ENCODE measurements around the gene SMOC2.

- TF ChIP-seq, protein P1, sequence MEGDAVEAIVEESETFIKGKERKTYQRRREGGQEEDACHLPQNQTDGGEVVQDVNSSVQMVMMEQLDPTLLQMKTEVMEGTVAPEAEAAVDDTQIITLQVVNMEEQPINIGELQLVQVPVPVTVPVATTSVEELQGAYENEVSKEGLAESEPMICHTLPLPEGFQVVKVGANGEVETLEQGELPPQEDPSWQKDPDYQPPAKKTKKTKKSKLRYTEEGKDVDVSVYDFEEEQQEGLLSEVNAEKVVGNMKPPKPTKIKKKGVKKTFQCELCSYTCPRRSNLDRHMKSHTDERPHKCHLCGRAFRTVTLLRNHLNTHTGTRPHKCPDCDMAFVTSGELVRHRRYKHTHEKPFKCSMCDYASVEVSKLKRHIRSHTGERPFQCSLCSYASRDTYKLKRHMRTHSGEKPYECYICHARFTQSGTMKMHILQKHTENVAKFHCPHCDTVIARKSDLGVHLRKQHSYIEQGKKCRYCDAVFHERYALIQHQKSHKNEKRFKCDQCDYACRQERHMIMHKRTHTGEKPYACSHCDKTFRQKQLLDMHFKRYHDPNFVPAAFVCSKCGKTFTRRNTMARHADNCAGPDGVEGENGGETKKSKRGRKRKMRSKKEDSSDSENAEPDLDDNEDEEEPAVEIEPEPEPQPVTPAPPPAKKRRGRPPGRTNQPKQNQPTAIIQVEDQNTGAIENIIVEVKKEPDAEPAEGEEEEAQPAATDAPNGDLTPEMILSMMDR (tag by site-specific recombination; IDR thresholded peaks at IDR 0.05), result no peak
- TF ChIP-seq ZNF138 (tag by site-specific recombination; IDR thresholded peaks at IDR 0.05; ENCODE audit: borderline replicate concordance) (no peak), ZBTB8A (tag by site-specific recombination; IDR thresholded peaks at IDR 0.05) (no peak), ZNF747 (tag by site-specific recombination; IDR thresholded peaks at IDR 0.05) (no peak)
These were observed 134.5 kb downstream of the SMOC2 start for GRCh38 chr6:168575346-168576098.

Measured in HEK293 (cell line).